Parathyroid adenoma (tissue), 2 donors: Measurements from ENCODE around the gene SMCO2.

Experiments
- H2AFZ ChIP-seq: fragments of 300-600 bp; sonication (generic); one replicate; pipeline ENCODE4 v1.7.0; 2017; ENCODE audit warnings: antibody characterized with exemption, mild to moderate bottlenecking
- H3K27ac ChIP-seq: fragments of 300-600 bp; sonication (generic); one replicate; pipeline ENCODE4 v1.7.0; 2017
- H3K27me3 ChIP-seq: fragments of 300-600 bp; sonication (generic); one replicate; pipeline ENCODE4 v1.7.0; 2017; ENCODE audit warnings: low read length; ENCODE audit not compliant: control insufficient read depth, insufficient read depth
- H3K36me3 ChIP-seq: fragments of 300-600 bp; sonication (generic); one replicate; pipeline ENCODE4 v1.7.0; 2017; ENCODE audit warnings: low read length; ENCODE audit not compliant: control insufficient read depth, insufficient read depth
- H3K4me1 ChIP-seq: fragments of 300-600 bp; sonication (generic); one replicate; pipeline ENCODE4 v1.7.0; 2017; ENCODE audit warnings: control low read depth
- H3K4me2 ChIP-seq: fragments of 300-600 bp; sonication (generic); one replicate; pipeline ENCODE4 v1.7.0; 2017; ENCODE audit warnings: low read length
- H3K4me3 ChIP-seq: fragments of 300-600 bp; sonication (generic); one replicate; pipeline ENCODE4 v1.7.0; 2017; ENCODE audit warnings: low read depth, low read length
- H3K79me2 ChIP-seq: fragments of 300-600 bp; sonication (generic); one replicate; pipeline ENCODE4 v1.7.0; 2017; ENCODE audit warnings: control low read depth
- H3K9ac ChIP-seq: fragments of 300-600 bp; sonication (generic); one replicate; pipeline ENCODE4 v1.7.0; 2017; ENCODE audit warnings: mild to moderate bottlenecking
- H3K9me3 ChIP-seq: fragments of 300-600 bp; sonication (generic); one replicate; pipeline ENCODE4 v1.7.0; 2017; ENCODE audit warnings: low read length; ENCODE audit not compliant: control insufficient read depth
- TF ChIP-seq, protein P1 (sequence below): fragments of 300-600 bp; sonication (generic); IDR thresholded peaks from one replicate; pipeline ENCODE4 v1.7.0; 2017; ENCODE audit warnings: antibody characterized with exemption, mild to moderate bottlenecking
- donor health status: primary hyperparathyroidism.

SMCO2 gene

GRCh38 chr12:27449893-27450534 is 3.5 kb downstream of the SMCO2 start:
- Histone ChIP-seq H3K79me2 (no peaks in the 10 kb centered on the region), H3K9ac (no peak overlapping the region), H3K4me3 (no peak overlapping the region), H3K36me3 (no peaks in the 10 kb centered on the region), H3K27me3 (no peaks in the 10 kb centered on the region), H3K27ac (no peak overlapping the region), H2AFZ (no peak overlapping the region), H3K4me2 (no peak overlapping the region), H3K9me3 (no peaks in the 10 kb centered on the region), H3K4me1 (no peaks in the 10 kb centered on the region)
- TF ChIP-seq, protein P1, sequence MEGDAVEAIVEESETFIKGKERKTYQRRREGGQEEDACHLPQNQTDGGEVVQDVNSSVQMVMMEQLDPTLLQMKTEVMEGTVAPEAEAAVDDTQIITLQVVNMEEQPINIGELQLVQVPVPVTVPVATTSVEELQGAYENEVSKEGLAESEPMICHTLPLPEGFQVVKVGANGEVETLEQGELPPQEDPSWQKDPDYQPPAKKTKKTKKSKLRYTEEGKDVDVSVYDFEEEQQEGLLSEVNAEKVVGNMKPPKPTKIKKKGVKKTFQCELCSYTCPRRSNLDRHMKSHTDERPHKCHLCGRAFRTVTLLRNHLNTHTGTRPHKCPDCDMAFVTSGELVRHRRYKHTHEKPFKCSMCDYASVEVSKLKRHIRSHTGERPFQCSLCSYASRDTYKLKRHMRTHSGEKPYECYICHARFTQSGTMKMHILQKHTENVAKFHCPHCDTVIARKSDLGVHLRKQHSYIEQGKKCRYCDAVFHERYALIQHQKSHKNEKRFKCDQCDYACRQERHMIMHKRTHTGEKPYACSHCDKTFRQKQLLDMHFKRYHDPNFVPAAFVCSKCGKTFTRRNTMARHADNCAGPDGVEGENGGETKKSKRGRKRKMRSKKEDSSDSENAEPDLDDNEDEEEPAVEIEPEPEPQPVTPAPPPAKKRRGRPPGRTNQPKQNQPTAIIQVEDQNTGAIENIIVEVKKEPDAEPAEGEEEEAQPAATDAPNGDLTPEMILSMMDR, result no peak

- Histone ChIP-seq H3K36me3 (no peaks in the 10 kb centered on the region), H3K4me3 (no peak overlapping the region), H3K79me2 (no peaks in the 10 kb centered on the region), H3K9me3 (no peaks in the 10 kb centered on the region), H3K27ac (no peak overlapping the region), H3K9ac (no peak overlapping the region), H2AFZ (no peak overlapping the region), H3K4me2 (no peak overlapping the region), H3K27me3 (no peaks in the 10 kb centered on the region), H3K4me1 (no peaks in the 10 kb centered on the region)
- TF ChIP-seq, protein P1, result no peak
Measured at GRCh38 chr12:27451036-27451825, 4.7 kb downstream of the SMCO2 start.

DNA sequence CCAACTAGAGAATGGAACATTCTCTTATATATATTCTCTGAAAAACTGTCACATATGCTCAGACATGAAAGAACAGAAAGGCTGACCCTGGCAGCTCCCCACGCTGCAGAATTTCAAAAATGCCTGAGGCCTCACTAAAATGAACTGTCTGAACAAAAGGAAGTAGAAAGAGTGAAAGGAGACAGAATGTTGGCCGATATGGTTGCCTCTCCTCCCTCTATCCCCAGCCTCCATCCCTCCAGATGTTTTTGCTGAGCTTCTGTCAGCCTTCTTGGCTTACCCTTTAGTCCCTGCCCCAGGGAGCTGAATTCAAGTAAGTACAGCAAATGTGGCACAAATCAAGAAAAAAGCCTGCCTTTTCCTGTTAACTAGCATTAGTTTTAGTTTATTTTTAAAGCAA is 6.9 kb downstream of the SMCO2 start:
- Histone ChIP-seq H2AFZ (no peak overlapping the region), H3K27me3 (no peaks in the 10 kb centered on the region), H3K36me3 (no peaks in the 10 kb centered on the region), H3K9ac (no peak overlapping the region), H3K4me2 (no peak overlapping the region), H3K27ac (no peak overlapping the region), H3K4me1 (no peaks in the 10 kb centered on the region), H3K79me2 (no peaks in the 10 kb centered on the region), H3K9me3 (no peaks in the 10 kb centered on the region), H3K4me3 (no peak overlapping the region)
- TF ChIP-seq, protein P1, result no peak

GRCh38 chr12:27455589-27455988 is 9.1 kb downstream of the SMCO2 start:
- Histone ChIP-seq H3K36me3 (no peaks in the 10 kb centered on the region), H3K4me2 (no peak overlapping the region), H3K9ac (no peak overlapping the region), H3K4me1 (no peaks in the 10 kb centered on the region), H3K9me3 (no peaks in the 10 kb centered on the region), H2AFZ (no peak overlapping the region), H3K27ac (no peak overlapping the region), H3K79me2 (no peaks in the 10 kb centered on the region), H3K4me3 (no peak overlapping the region), H3K27me3 (no peaks in the 10 kb centered on the region)
- TF ChIP-seq, protein P1, result no peak
